GM12878 (cell line): ENCODE data around the gene PRR11. TPM values are rescaled to one million over a fixed set of nuclear protein-coding genes. Genes with fewer than 3 reads are reported as not detected.

Source experiments
- BCL11A ChIP-seq: IDR thresholded peaks from 2 replicates; pipeline ENCODE4 v1.6.1; 2011; ENCODE audit warnings: low read depth, low read length
- CBX3 ChIP-seq: fragments of 200-600 bp; sonication (generic); IDR thresholded peaks from 2 replicates; pipeline ENCODE4 v1.6.1; 2016; ENCODE audit warnings: low read depth, borderline replicate concordance
- CHD1 ChIP-seq: IDR thresholded peaks from 2 replicates; pipeline ENCODE4 v1.6.1; 2012; ENCODE audit warnings: low read depth, low read length, improper control_type of control experiment
- E2F8 ChIP-seq: fragments of 450-650 bp; IDR thresholded peaks from 2 replicates; pipeline ENCODE4 v1.6.1; 2018; ENCODE audit warnings: mild to moderate bottlenecking, low read depth, moderate library complexity; ENCODE audit not compliant: partially characterized antibody
- FOXM1 ChIP-seq: IDR thresholded peaks from 2 replicates; pipeline ENCODE4 v1.6.1; 2012; ENCODE audit warnings: low read depth, mild to moderate bottlenecking, inconsistent platforms, low read length, moderate library complexity
- GABPA ChIP-seq: IDR thresholded peaks from 2 replicates; pipeline ENCODE4 v1.6.1; 2014; ENCODE audit warnings: antibody characterized with exemption, low read depth, mild to moderate bottlenecking, inconsistent platforms
- IKZF1 ChIP-seq: fragments of 450-650 bp; conservative IDR thresholded peaks from 2 replicates; pipeline ENCODE4 v1.6.1; 2017; ENCODE audit warnings: antibody characterized with exemption, mild to moderate bottlenecking
- IRF4 ChIP-seq: IDR thresholded peaks from 2 replicates; pipeline ENCODE4 v1.6.1; 2011; ENCODE audit warnings: low read depth, low read length
- JUND ChIP-seq: IDR thresholded peaks from 2 replicates; pipeline ENCODE4 v1.6.1; 2012; ENCODE audit warnings: low read depth, mild to moderate bottlenecking, low read length, improper control_type of control experiment, moderate library complexity
- KAT2A ChIP-seq: conservative IDR thresholded peaks from 2 replicates; pipeline ENCODE4 v1.6.1; 2011; ENCODE audit warnings: low read depth, low read length; ENCODE audit not compliant: control insufficient read depth
- NFYA ChIP-seq: IDR thresholded peaks from 2 replicates; pipeline ENCODE4 v1.6.1; 2011; ENCODE audit warnings: low read depth, mild to moderate bottlenecking, low read length, improper control_type of control experiment, borderline replicate concordance
- NKRF ChIP-seq: fragments of 450-650 bp; conservative IDR thresholded peaks from 2 replicates; pipeline ENCODE4 v1.6.1; 2017; ENCODE audit warnings: mild to moderate bottlenecking, moderate library complexity
- POLR2A ChIP-seq: IDR thresholded peaks from 2 replicates; pipeline ENCODE4 v1.6.1; 2011; ENCODE audit warnings: low read depth, mild to moderate bottlenecking, low read length
- RBBP5 ChIP-seq: fragments of 200-600 bp; sonication (generic); conservative IDR thresholded peaks from 2 replicates; pipeline ENCODE4 v1.6.1; 2016
- RELA ChIP-seq: fragments of 450-650 bp; IDR thresholded peaks from 2 replicates; pipeline ENCODE4 v1.8.0; 2014; ENCODE audit warnings: borderline replicate concordance; ENCODE audit not compliant: partially characterized antibody
- REST ChIP-seq: IDR thresholded peaks from 2 replicates; pipeline ENCODE4 v1.6.1; 2012; ENCODE audit warnings: mild to moderate bottlenecking, low read depth, low read length
- SKIL ChIP-seq: fragments of 450-650 bp; IDR thresholded peaks from 2 replicates; pipeline ENCODE4 v1.6.1; 2017; ENCODE audit warnings: mild to moderate bottlenecking, low read depth, inconsistent platforms; ENCODE audit not compliant: poor library complexity, severe bottlenecking
- SRF ChIP-seq, 2 experiments: IDR thresholded peaks; 2 replicates each; pipeline ENCODE4 v1.6.1; 2011; ENCODE audit warnings: low read depth in 2 of 2, low read length in 2 of 2, mild to moderate bottlenecking in 1 of 2, moderate library complexity in 1 of 2
- YBX1 ChIP-seq: fragments of 450-650 bp; IDR thresholded peaks from 2 replicates; pipeline ENCODE4 v1.6.1; 2016; ENCODE audit warnings: antibody characterized with exemption
- polyA plus RNA-seq, 11 experiments: library from polyadenylated mRNA; depleted of rRNA in 4 of 11; unstranded in 6 of 11; stranded (reverse) in 5 of 11; fragments of >200 nt; fragmentation: Nextera tagmentation in 4 of 11; fragmentation: Illumina TruSeq in 1 of 11; extraction: Ambion mirVana in 4 of 11; extraction: Trizol in 1 of 11; gene quantifications; 1 replicate in 1 of 11; 2 replicates in 10 of 11; pipeline versions ENCODE4 v1.2.1 to v1.2.3, GENCODE V29; 2011 to 2016; ENCODE audit warnings: inconsistent platforms in 2 of 11, missing spikeins in 2 of 11, low read depth in 1 of 11
- total RNA-seq, 4 experiments: library from RNA; depleted of rRNA in 3 of 4; stranded (reverse); fragments of >200 nt in 3 of 4; fragmentation: Illumina TruSeq in 1 of 4; extraction: Trizol in 1 of 4; gene quantifications; 2 replicates each; pipeline versions ENCODE4 v1.2.1 to v1.2.3, GENCODE V29; 2013 to 2021

Gene PRR11
- total and polyA plus RNA-seq, 10 of the 15 experiments (the other 5 are each of a cell fraction or from before 2014, with no cell fraction given): 20.8 to 97.0 (median 48.3) TPM

- TF ChIP-seq REST (no peak), NKRF (no peak; the same call in 1 of the 2 replicates), IRF4 (no peak), IKZF1 (peak; percentile 87), POLR2A (peak; percentile 75), SRF (IDR thresholded peaks at IDR 0.05; ENCODE audit: low read depth in 2 of 2, low read length in 2 of 2) (no peak), NFYA (no peak), KAT2A (no peak), GABPA (no peak), FOXM1 (no peak), SKIL (no peak), RBBP5 (no peak), CHD1 (no peak), E2F8 (no peak), JUND (no peak), RELA (no peak), YBX1 (no peak), CBX3 (no peak), BCL11A (no peak)
Observed at GRCh38 chr17:59220328-59221158, 65.0 kb downstream of the PRR11 start, which contains the start of gene GDPD1 (continued).
